OCI-LY1 (cell line): ENCODE measurements around the gene TEDC1.

Experiments used
- H2AFZ ChIP-seq: fragments of 200-600 bp; sonication (generic), shearing (Covaris generic); 2 replicates; pipeline ENCODE4 v1.6.0; 2014; ENCODE audit warnings: antibody characterized with exemption, mild to moderate bottlenecking, low read length
- H3F3A ChIP-seq: fragments of 200-600 bp; sonication (generic), shearing (Covaris generic); 2 replicates; pipeline ENCODE4 v1.6.0; 2014; ENCODE audit warnings: mild to moderate bottlenecking, antibody characterized with exemption, low read length, moderate library complexity; ENCODE audit not compliant: insufficient read depth
- H3K27ac ChIP-seq: fragments of 200-600 bp; sonication (generic); 2 replicates; pipeline ENCODE4 v1.5.1; 2014; ENCODE audit warnings: low read length, mixed run types, mild to moderate bottlenecking, low read depth; ENCODE audit not compliant: poor library complexity, severe bottlenecking
- H3K27me3 ChIP-seq: fragments of 200-600 bp; sonication (generic); 2 replicates; pipeline ENCODE4 v1.6.0; 2014; ENCODE audit warnings: antibody characterized with exemption, mild to moderate bottlenecking, low read length, moderate library complexity; ENCODE audit not compliant: insufficient read depth
- H3K36me3 ChIP-seq: fragments of 200-600 bp; sonication (generic); 2 replicates; pipeline ENCODE4 v1.6.1; 2014; ENCODE audit warnings: mild to moderate bottlenecking, antibody characterized with exemption, low read length, moderate library complexity, mixed read lengths; ENCODE audit not compliant: insufficient read depth
- H3K4me1 ChIP-seq: fragments of 200-600 bp; sonication (generic); 2 replicates; pipeline ENCODE4 v1.5.1; 2014; ENCODE audit warnings: mild to moderate bottlenecking, low read length, moderate library complexity; ENCODE audit not compliant: insufficient read depth, severe bottlenecking
- H3K4me2 ChIP-seq: fragments of 200-600 bp; sonication (generic), shearing (Covaris generic); 2 replicates; pipeline ENCODE4 v1.6.1; 2014; ENCODE audit warnings: low read length
- H3K4me3 ChIP-seq: fragments of 200-600 bp; sonication (generic); 2 replicates; pipeline ENCODE4 v1.5.1; 2014; ENCODE audit warnings: low read length, low read depth, mild to moderate bottlenecking, mixed read lengths; ENCODE audit not compliant: poor library complexity, severe bottlenecking
- H3K79me2 ChIP-seq: fragments of 200-600 bp; shearing (Covaris generic); 2 replicates; pipeline ENCODE4 v1.6.1; 2016; ENCODE audit warnings: mixed run types, low read length, mixed read lengths; ENCODE audit not compliant: insufficient read depth
- H3K9ac ChIP-seq: fragments of 200-600 bp; sonication (generic), shearing (Covaris generic); 2 replicates; pipeline ENCODE4 v1.6.1; 2014; ENCODE audit warnings: mild to moderate bottlenecking, low read length, mixed read lengths
- H3K9me2 ChIP-seq: fragments of 200-600 bp; sonication (generic), shearing (Covaris generic); 2 replicates; pipeline ENCODE4 v1.6.1; 2014; ENCODE audit warnings: low read depth, mild to moderate bottlenecking, low read length, mixed read lengths
- H3K9me3 ChIP-seq: fragments of 200-600 bp; shearing (Covaris generic); 2 replicates; pipeline ENCODE4 v1.6.1; 2014; ENCODE audit warnings: low read length, mixed read lengths
- H4K20me1 ChIP-seq: fragments of 200-600 bp; sonication (generic), shearing (Covaris generic); 2 replicates; pipeline ENCODE4 v1.6.0; 2016; ENCODE audit warnings: mild to moderate bottlenecking, low read length; ENCODE audit not compliant: insufficient read depth
- CTCF ChIP-seq: fragments of 200-600 bp; sonication (generic), shearing (Covaris generic); IDR thresholded peaks from 2 replicates; pipeline ENCODE4 v1.5.1; 2017; ENCODE audit warnings: mild to moderate bottlenecking, antibody characterized with exemption, low read length, moderate library complexity, mixed read lengths
- EZH2 ChIP-seq: fragments of 200-600 bp; sonication (generic), shearing (Covaris generic); IDR thresholded peaks from 2 replicates; pipeline ENCODE4 v1.8.0; 2017; ENCODE audit warnings: borderline replicate concordance, mixed run types, mild to moderate bottlenecking, antibody characterized with exemption, low read length, moderate library complexity, mixed read lengths

Gene TEDC1

GRCh38 chr14:105489542-105490266 lies 1.3 kb upstream of the TEDC1 start:
- no peaks in the 10 kb centered on the region for H3F3A ChIP-seq
- H2AFZ ChIP-seq: no peak overlapping the region
- no peaks in the 10 kb centered on the region for H4K20me1 ChIP-seq
- H3K4me2 ChIP-seq: peak overlapping the region; percentile 80
- no peaks in the 10 kb centered on the region for H3K79me2 ChIP-seq
- no peaks in the 10 kb centered on the region for H3K9me2 ChIP-seq
- peak overlapping the region; percentile 72 for H3K4me3 ChIP-seq
- H3K27ac ChIP-seq: peak overlapping the region; percentile 54
- H3K9me3 ChIP-seq: no peaks in the 10 kb centered on the region
- H3K4me1 ChIP-seq: peaks cover 40% of the 10 kb centered on the region
- H3K36me3 ChIP-seq: no peaks in the 10 kb centered on the region; the same call in 1 of the 2 replicates
- peaks cover 11% of the 10 kb centered on the region for H3K27me3 ChIP-seq
- peak overlapping the region; percentile 77 for H3K9ac ChIP-seq
- TF ChIP-seq CTCF: peak; percentile 83
- TF ChIP-seq EZH2: no peak

- H3K9ac ChIP-seq: peak overlapping the region; percentile 77
- no peak overlapping the region for H2AFZ ChIP-seq
- H3K79me2 ChIP-seq: no peaks in the 10 kb centered on the region
- peak overlapping the region; percentile 54 for H3K27ac ChIP-seq
- peaks cover 9% of the 10 kb centered on the region; the same call in 1 of the 2 replicates for H3K27me3 ChIP-seq
- H3K4me3 ChIP-seq: peak overlapping the region; percentile 72
- TF ChIP-seq CTCF: no peak
- no peaks in the 10 kb centered on the region for H4K20me1 ChIP-seq
- no peaks in the 10 kb centered on the region for H3K9me2 ChIP-seq
- H3K36me3 ChIP-seq: no peaks in the 10 kb centered on the region; the same call in 1 of the 2 replicates
- H3K9me3 ChIP-seq: no peaks in the 10 kb centered on the region
- H3K4me2 ChIP-seq: peak overlapping the region; percentile 80
- peaks cover 40% of the 10 kb centered on the region for H3K4me1 ChIP-seq
- H3F3A ChIP-seq: no peaks in the 10 kb centered on the region
Measured at GRCh38 chr14:105490267-105490571, 827 bp upstream of the TEDC1 start.

- Histone ChIP-seq H3K9ac (peak overlapping the region; percentile 85), H3K9me3 (no peaks in the 10 kb centered on the region), H3K4me3 (peak overlapping the region; percentile 85), H3K9me2 (no peaks in the 10 kb centered on the region), H4K20me1 (no peaks in the 10 kb centered on the region), H2AFZ (no peak overlapping the region), H3K27me3 (peaks cover 3% of the 10 kb centered on the region; the same call in 1 of the 2 replicates), H3K4me1 (peaks cover 37% of the 10 kb centered on the region), H3K27ac (peak overlapping the region; percentile 55), H3F3A (no peaks in the 10 kb centered on the region), H3K4me2 (peak overlapping the region; percentile 64), H3K36me3 (no peaks in the 10 kb centered on the region; the same call in 1 of the 2 replicates), H3K79me2 (no peaks in the 10 kb centered on the region)
- TF ChIP-seq EZH2: no peak
- TF ChIP-seq CTCF: no peak
Measured at GRCh38 chr14:105491366-105491973, 424 bp downstream of the TEDC1 start.
